ENCODE results near the gene TMSB4X.
"Not testable (repeated sequence)": the region's sequence is repeated elsewhere in the genome, so short reads cannot be mapped to it uniquely, and the experiment has no call there.

Gene TMSB4X

GRCh38 chrX:12974796-12975669 lies at the start of gene TMSB4X:
TMSB4X (plus strand) TSS chrX:12975110.
- H3K4me3 ChIP-seq (ENCODE audit: low read depth, low read length): peak within 1 kb of the TSS; percentile 84
- TF ChIP-seq CTCF (IDR thresholded peaks at IDR 0.05; ENCODE audit: low read depth, low read length): no peak

- H3K4me3 ChIP-seq (ENCODE audit: low read depth, low read length): no peak overlapping the region
- TF ChIP-seq CTCF (IDR thresholded peaks at IDR 0.05; ENCODE audit: low read depth, low read length): no peak
Measured at GRCh38 chrX:12929701-12930100, 45.2 kb upstream of the TMSB4X start.

GRCh38 chrX:12930150-12930549 lies 44.8 kb upstream of the TMSB4X start:
- no peak for TF ChIP-seq CTCF (IDR thresholded peaks at IDR 0.05; ENCODE audit: low read depth, low read length)
- no peak overlapping the region for H3K4me3 ChIP-seq (ENCODE audit: low read depth, low read length)

- TF ChIP-seq CTCF (IDR thresholded peaks at IDR 0.05; ENCODE audit: low read depth, low read length): no peak
- no peak overlapping the region for H3K4me3 ChIP-seq (ENCODE audit: low read depth, low read length)
Measured at GRCh38 chrX:12932244-12932643, 42.7 kb upstream of the TMSB4X start.

- H3K4me3 ChIP-seq (ENCODE audit: low read depth, low read length): no peak overlapping the region
- no peak for TF ChIP-seq CTCF (IDR thresholded peaks at IDR 0.05; ENCODE audit: low read depth, low read length)
Measured at GRCh38 chrX:12934850-12935249, 40.1 kb upstream of the TMSB4X start.

- no peak overlapping the region for H3K4me3 ChIP-seq (ENCODE audit: low read depth, low read length)
- TF ChIP-seq CTCF (IDR thresholded peaks at IDR 0.05; ENCODE audit: low read depth, low read length): no peak
Measured at GRCh38 chrX:12936947-12937346, 38.0 kb upstream of the TMSB4X start.

GRCh38 chrX:12940471-12940870 lies 34.4 kb upstream of the TMSB4X start:
- not testable (repeated sequence) for H3K4me3 ChIP-seq (ENCODE audit: low read depth, low read length)

- H3K4me3 ChIP-seq (ENCODE audit: low read depth, low read length): not testable (repeated sequence)
Measured at GRCh38 chrX:12943592-12943991, 31.3 kb upstream of the TMSB4X start.

- not testable (repeated sequence) for H3K4me3 ChIP-seq (ENCODE audit: low read depth, low read length)
Measured at GRCh38 chrX:12944452-12944851, 30.5 kb upstream of the TMSB4X start.

All from WI38 (cell line).